ENCODE results near the gene DNAJB12.

DNA sequence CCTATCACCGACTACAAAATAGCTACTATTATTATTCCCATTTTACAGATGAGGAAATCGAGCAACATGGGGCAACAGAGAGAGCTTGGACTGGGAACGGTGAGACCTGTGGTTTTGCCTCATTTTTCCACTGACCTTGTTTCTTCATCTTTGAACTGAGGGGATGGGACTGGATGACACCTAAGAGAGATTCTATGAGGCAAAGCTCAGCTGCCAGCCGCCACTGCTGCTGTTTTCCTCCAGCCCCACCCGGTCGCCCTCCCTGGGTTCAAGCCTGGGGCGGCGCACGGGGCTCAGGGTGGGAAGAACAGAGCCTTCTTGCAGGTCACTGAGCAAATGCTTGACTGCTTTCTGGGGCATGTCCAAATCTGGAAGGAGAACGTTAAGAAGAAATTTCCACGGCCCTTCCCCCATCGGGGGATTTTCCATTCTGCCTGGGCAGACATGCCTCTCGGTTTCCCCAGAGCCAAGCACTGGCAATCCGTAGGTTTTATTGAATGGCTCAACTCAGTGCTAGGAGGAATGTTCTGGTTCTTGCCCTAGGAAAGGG is 68.7 kb downstream of the DNAJB12 start:
- TF ChIP-seq, protein P1, sequence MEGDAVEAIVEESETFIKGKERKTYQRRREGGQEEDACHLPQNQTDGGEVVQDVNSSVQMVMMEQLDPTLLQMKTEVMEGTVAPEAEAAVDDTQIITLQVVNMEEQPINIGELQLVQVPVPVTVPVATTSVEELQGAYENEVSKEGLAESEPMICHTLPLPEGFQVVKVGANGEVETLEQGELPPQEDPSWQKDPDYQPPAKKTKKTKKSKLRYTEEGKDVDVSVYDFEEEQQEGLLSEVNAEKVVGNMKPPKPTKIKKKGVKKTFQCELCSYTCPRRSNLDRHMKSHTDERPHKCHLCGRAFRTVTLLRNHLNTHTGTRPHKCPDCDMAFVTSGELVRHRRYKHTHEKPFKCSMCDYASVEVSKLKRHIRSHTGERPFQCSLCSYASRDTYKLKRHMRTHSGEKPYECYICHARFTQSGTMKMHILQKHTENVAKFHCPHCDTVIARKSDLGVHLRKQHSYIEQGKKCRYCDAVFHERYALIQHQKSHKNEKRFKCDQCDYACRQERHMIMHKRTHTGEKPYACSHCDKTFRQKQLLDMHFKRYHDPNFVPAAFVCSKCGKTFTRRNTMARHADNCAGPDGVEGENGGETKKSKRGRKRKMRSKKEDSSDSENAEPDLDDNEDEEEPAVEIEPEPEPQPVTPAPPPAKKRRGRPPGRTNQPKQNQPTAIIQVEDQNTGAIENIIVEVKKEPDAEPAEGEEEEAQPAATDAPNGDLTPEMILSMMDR (IDR thresholded peaks at IDR 0.05; ENCODE audit: low read length): no peak
- no peak for TF ChIP-seq EZH2 (optimal IDR thresholded peaks at IDR 0.05; ENCODE audit: low read depth, low read length)

Measured in MM.1S (cell line).